ENCODE data around the gene SNAPC3.
"Not testable (repeated sequence)": the region's sequence is repeated elsewhere in the genome, so short reads cannot be mapped to it uniquely, and the experiment has no call there.

The SNAPC3 gene

GRCh38 chr9:15430920-15431844 is 8.5 kb downstream of the SNAPC3 start:
- peaks cover 1% of the 10 kb centered on the region for H3K36me3 ChIP-seq (ENCODE audit: control insufficient read depth, insufficient read depth, low read length)
- H3K27me3 ChIP-seq (ENCODE audit: control insufficient read depth, insufficient read depth, low read length) = no peaks in the 10 kb centered on the region
- no peaks in the 10 kb centered on the region for H3K4me1 ChIP-seq (ENCODE audit: control insufficient read depth, insufficient read depth, low read length)
- no peak overlapping the region for H3K27ac ChIP-seq (ENCODE audit: low read depth, low read length)
- H3K4me3 ChIP-seq (ENCODE audit: low read length) = no peak overlapping the region
- H3K9ac ChIP-seq (ENCODE audit: low read length) = no peak overlapping the region

GRCh38 chr9:15433191-15433590 is 10.5 kb downstream of the SNAPC3 start:
- H3K36me3 ChIP-seq (ENCODE audit: control insufficient read depth, insufficient read depth, low read length) = no peaks in the 10 kb centered on the region
- H3K4me1 ChIP-seq (ENCODE audit: control insufficient read depth, insufficient read depth, low read length) = no peaks in the 10 kb centered on the region
- H3K9ac ChIP-seq (ENCODE audit: low read length) = no peak overlapping the region
- H3K27me3 ChIP-seq (ENCODE audit: control insufficient read depth, insufficient read depth, low read length) = no peaks in the 10 kb centered on the region
- H3K4me3 ChIP-seq (ENCODE audit: low read length) = no peak overlapping the region
- H3K27ac ChIP-seq (ENCODE audit: low read depth, low read length) = no peak overlapping the region

- H3K9ac ChIP-seq (ENCODE audit: low read length) = no peak overlapping the region
- H3K27ac ChIP-seq (ENCODE audit: low read depth, low read length) = no peak overlapping the region
- H3K4me1 ChIP-seq (ENCODE audit: control insufficient read depth, insufficient read depth, low read length) = no peaks in the 10 kb centered on the region
- no peaks in the 10 kb centered on the region for H3K27me3 ChIP-seq (ENCODE audit: control insufficient read depth, insufficient read depth, low read length)
- H3K36me3 ChIP-seq (ENCODE audit: control insufficient read depth, insufficient read depth, low read length) = no peaks in the 10 kb centered on the region
- H3K4me3 ChIP-seq (ENCODE audit: low read length) = no peak overlapping the region
Observed at GRCh38 chr9:15433661-15434060, 11.0 kb downstream of the SNAPC3 start.

GRCh38 chr9:15438891-15439290 is 16.2 kb downstream of the SNAPC3 start:
- no peaks in the 10 kb centered on the region for H3K4me1 ChIP-seq (ENCODE audit: control insufficient read depth, insufficient read depth, low read length)
- H3K27me3 ChIP-seq (ENCODE audit: control insufficient read depth, insufficient read depth, low read length) = no peaks in the 10 kb centered on the region
- no peaks in the 10 kb centered on the region for H3K36me3 ChIP-seq (ENCODE audit: control insufficient read depth, insufficient read depth, low read length)
- H3K27ac ChIP-seq (ENCODE audit: low read depth, low read length) = no peak overlapping the region
- H3K4me3 ChIP-seq (ENCODE audit: low read length) = no peak overlapping the region
- H3K9ac ChIP-seq (ENCODE audit: low read length) = no peak overlapping the region

GRCh38 chr9:15441841-15442240 is 19.2 kb downstream of the SNAPC3 start:
- H3K4me1 ChIP-seq (ENCODE audit: control insufficient read depth, insufficient read depth, low read length); H3K27me3 ChIP-seq (ENCODE audit: control insufficient read depth, insufficient read depth, low read length); H3K9ac ChIP-seq (ENCODE audit: low read length); H3K27ac ChIP-seq (ENCODE audit: low read depth, low read length); H3K4me3 ChIP-seq (ENCODE audit: low read length); H3K36me3 ChIP-seq (ENCODE audit: control insufficient read depth, insufficient read depth, low read length): not testable (repeated sequence)

GRCh38 chr9:15442264-15442663 is 19.6 kb downstream of the SNAPC3 start:
- H3K9ac ChIP-seq (ENCODE audit: low read length); H3K4me3 ChIP-seq (ENCODE audit: low read length); H3K36me3 ChIP-seq (ENCODE audit: control insufficient read depth, insufficient read depth, low read length); H3K27me3 ChIP-seq (ENCODE audit: control insufficient read depth, insufficient read depth, low read length); H3K27ac ChIP-seq (ENCODE audit: low read depth, low read length); H3K4me1 ChIP-seq (ENCODE audit: control insufficient read depth, insufficient read depth, low read length): not testable (repeated sequence)

GRCh38 chr9:15444141-15444540 is 21.5 kb downstream of the SNAPC3 start:
- Histone ChIP-seq H3K27me3 (ENCODE audit: control insufficient read depth, insufficient read depth, low read length) (no peaks in the 10 kb centered on the region), H3K27ac (ENCODE audit: low read depth, low read length) (no peak overlapping the region), H3K9ac (ENCODE audit: low read length) (no peak overlapping the region), H3K36me3 (ENCODE audit: control insufficient read depth, insufficient read depth, low read length) (peaks cover 17% of the 10 kb centered on the region), H3K4me1 (ENCODE audit: control insufficient read depth, insufficient read depth, low read length) (no peaks in the 10 kb centered on the region), H3K4me3 (ENCODE audit: low read length) (no peak overlapping the region)

GRCh38 chr9:15453956-15454355 is 31.3 kb downstream of the SNAPC3 start:
- no peaks in the 10 kb centered on the region for H3K27me3 ChIP-seq (ENCODE audit: control insufficient read depth, insufficient read depth, low read length)
- no peak overlapping the region for H3K4me3 ChIP-seq (ENCODE audit: low read length)
- no peaks in the 10 kb centered on the region for H3K4me1 ChIP-seq (ENCODE audit: control insufficient read depth, insufficient read depth, low read length)
- H3K9ac ChIP-seq (ENCODE audit: low read length) = no peak overlapping the region
- peaks cover 12% of the 10 kb centered on the region for H3K36me3 ChIP-seq (ENCODE audit: control insufficient read depth, insufficient read depth, low read length)
- H3K27ac ChIP-seq (ENCODE audit: low read depth, low read length) = no peak overlapping the region

- H3K9ac ChIP-seq (ENCODE audit: low read length) = no peak overlapping the region
- peaks cover 5% of the 10 kb centered on the region for H3K4me1 ChIP-seq (ENCODE audit: control insufficient read depth, insufficient read depth, low read length)
- no peaks in the 10 kb centered on the region for H3K27me3 ChIP-seq (ENCODE audit: control insufficient read depth, insufficient read depth, low read length)
- H3K27ac ChIP-seq (ENCODE audit: low read depth, low read length) = no peak overlapping the region
- H3K4me3 ChIP-seq (ENCODE audit: low read length) = no peak overlapping the region
- H3K36me3 ChIP-seq (ENCODE audit: control insufficient read depth, insufficient read depth, low read length) = peaks cover 13% of the 10 kb centered on the region
Observed at GRCh38 chr9:15461056-15461455, 38.4 kb downstream of the SNAPC3 start.

- Histone ChIP-seq H3K27ac (ENCODE audit: low read depth, low read length) (no peak overlapping the region), H3K4me3 (ENCODE audit: low read length) (no peak overlapping the region), H3K9ac (ENCODE audit: low read length) (no peak overlapping the region), H3K36me3 (ENCODE audit: control insufficient read depth, insufficient read depth, low read length) (peaks cover 11% of the 10 kb centered on the region), H3K27me3 (ENCODE audit: control insufficient read depth, insufficient read depth, low read length) (no peaks in the 10 kb centered on the region), H3K4me1 (ENCODE audit: control insufficient read depth, insufficient read depth, low read length) (peaks cover 5% of the 10 kb centered on the region)
Observed at GRCh38 chr9:15461601-15462000, 38.9 kb downstream of the SNAPC3 start.

GRCh38 chr9:15468145-15468544 is 45.5 kb downstream of the SNAPC3 start:
- Histone ChIP-seq H3K4me1 (ENCODE audit: control insufficient read depth, insufficient read depth, low read length) (peaks cover 5% of the 10 kb centered on the region), H3K4me3 (ENCODE audit: low read length) (no peak overlapping the region), H3K36me3 (ENCODE audit: control insufficient read depth, insufficient read depth, low read length) (peaks cover 4% of the 10 kb centered on the region), H3K9ac (ENCODE audit: low read length) (no peak overlapping the region), H3K27me3 (ENCODE audit: control insufficient read depth, insufficient read depth, low read length) (no peaks in the 10 kb centered on the region), H3K27ac (ENCODE audit: low read depth, low read length) (no peak overlapping the region)

GRCh38 chr9:15469406-15469805 is 46.7 kb downstream of the SNAPC3 start:
- H3K36me3 ChIP-seq (ENCODE audit: control insufficient read depth, insufficient read depth, low read length) = peaks cover 4% of the 10 kb centered on the region
- H3K9ac ChIP-seq (ENCODE audit: low read length) = no peak overlapping the region
- no peak overlapping the region for H3K27ac ChIP-seq (ENCODE audit: low read depth, low read length)
- H3K4me1 ChIP-seq (ENCODE audit: control insufficient read depth, insufficient read depth, low read length) = no peaks in the 10 kb centered on the region
- no peaks in the 10 kb centered on the region for H3K27me3 ChIP-seq (ENCODE audit: control insufficient read depth, insufficient read depth, low read length)
- no peak overlapping the region for H3K4me3 ChIP-seq (ENCODE audit: low read length)

- H3K36me3 ChIP-seq (ENCODE audit: control insufficient read depth, insufficient read depth, low read length) = peaks cover 4% of the 10 kb centered on the region
Observed at GRCh38 chr9:15469862-15470261, 47.2 kb downstream of the SNAPC3 start.

More at GRCh38 chr9:15469862-15470261, 47.2 kb downstream of the SNAPC3 start:
- Histone ChIP-seq H3K4me3 (ENCODE audit: low read length) (no peak overlapping the region), H3K4me1 (ENCODE audit: control insufficient read depth, insufficient read depth, low read length) (no peaks in the 10 kb centered on the region), H3K27ac (ENCODE audit: low read depth, low read length) (no peak overlapping the region), H3K27me3 (ENCODE audit: control insufficient read depth, insufficient read depth, low read length) (no peaks in the 10 kb centered on the region), H3K9ac (ENCODE audit: low read length) (no peak overlapping the region)

Data from rectal smooth muscle tissue (tissue), 1 donor.